GM10266 (cell line): ENCODE measurements around the gene CD33.

Experiments used
- DNase-seq: peaks from one replicate; pipeline ENCODE4 v3.0.0; 2012; ENCODE audit errors: extremely low spot score
- CTCF ChIP-seq: IDR thresholded peaks from 2 replicates; pipeline ENCODE4 v1.5.1; 2012; ENCODE audit warnings: mild to moderate bottlenecking, low read depth; ENCODE audit not compliant: control insufficient read depth, insufficient read depth; ENCODE audit errors: missing control alignments

CD33 gene

GRCh38 chr19:51227326-51227725, 2.4 kb downstream of the CD33 start:
- TF ChIP-seq CTCF = no peak
- no peak for DNase-seq

GRCh38 chr19:51227966-51228365, 3.1 kb downstream of the CD33 start:
- DNase-seq = no peak

GRCh38 chr19:51240866-51241265, 16.0 kb downstream of the CD33 start:
- TF ChIP-seq CTCF = no peak
- DNase-seq = no peak

More at GRCh38 chr19:51227966-51228365, 3.1 kb downstream of the CD33 start:
- no peak for TF ChIP-seq CTCF

- no peak for TF ChIP-seq CTCF
- DNase-seq = no peak
These were observed 18.2 kb downstream of the CD33 start for GRCh38 chr19:51242881-51243630.

GRCh38 chr19:51246164-51246552, 21.3 kb downstream of the CD33 start:
- no peak for DNase-seq
- no peak for TF ChIP-seq CTCF

GRCh38 chr19:51247972-51248590, 23.2 kb downstream of the CD33 start:
- DNase-seq = no peak
- TF ChIP-seq CTCF = no peak

- DNase-seq = no peak
- no peak for TF ChIP-seq CTCF
These were observed 26.0 kb downstream of the CD33 start, which contains the start of gene SIGLECL1 for GRCh38 chr19:51250786-51251467. Gene SIGLECL1 (plus strand): TSS chr19:51251080. CDS start chr19:51264073, 12,993 bp downstream.
